T47D (cell line): ENCODE measurements around the gene TUBB1.
"Not testable (repeated sequence)": the region's sequence is repeated elsewhere in the genome, so short reads cannot be mapped to it uniquely, and the experiment has no call there.

Experiments used
- DNase-seq, 2 experiments: peaks; one replicate each; pipeline versions ENCODE4 v3.0.0 to v3.0.0-alpha.2; 2011 to 2012; ENCODE audit warnings: low read depth in 1 of 2, low spot score in 1 of 2
- JUND ChIP-seq: IDR thresholded peaks from 2 replicates; pipeline ENCODE4 v1.6.1; 2012; ENCODE audit warnings: low read depth
- in situ Hi-C: cut with HindIII; loops from 2 replicates; pipeline ENCODE4 v1.10.0; 2016; ENCODE audit warnings: low sequenced_read_pairs, low pct_unique_long_range_greater_than_20kb

TUBB1 gene

GRCh38 chr20:59010995-59011873 lies 8.0 kb upstream of the TUBB1 start:
- in situ Hi-C loops, result no loop called here
- TF ChIP-seq JUND, result no peak
- peak in 1 of 2 experiments; percentile 95 for DNase-seq

DNA sequence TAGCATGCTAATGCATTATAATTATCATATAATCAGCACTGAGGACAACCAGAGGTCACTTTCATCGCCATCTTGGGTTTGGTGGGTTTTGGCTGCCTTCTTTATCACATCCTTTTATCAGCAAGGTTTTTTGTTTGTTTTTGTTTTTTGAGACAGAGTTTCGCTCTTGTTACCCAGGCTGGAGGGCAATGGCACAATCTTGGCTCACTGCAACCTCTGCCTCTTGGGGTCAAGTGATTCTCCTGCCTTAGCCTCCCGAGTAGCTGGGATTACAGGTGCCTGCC lies 7.4 kb upstream of the TUBB1 start:
- DNase-seq, in situ Hi-C loops: not testable (repeated sequence)

- in situ Hi-C loops, result no loop called here
- no peak for DNase-seq
- no peak for TF ChIP-seq JUND
Observed at GRCh38 chr20:59013031-59013951, 5.9 kb upstream of the TUBB1 start.

GRCh38 chr20:59013959-59014608 lies 5.1 kb upstream of the TUBB1 start:
- DNase-seq, result no peak
- TF ChIP-seq JUND, result no peak
- in situ Hi-C loops, result no loop called here

DNA sequence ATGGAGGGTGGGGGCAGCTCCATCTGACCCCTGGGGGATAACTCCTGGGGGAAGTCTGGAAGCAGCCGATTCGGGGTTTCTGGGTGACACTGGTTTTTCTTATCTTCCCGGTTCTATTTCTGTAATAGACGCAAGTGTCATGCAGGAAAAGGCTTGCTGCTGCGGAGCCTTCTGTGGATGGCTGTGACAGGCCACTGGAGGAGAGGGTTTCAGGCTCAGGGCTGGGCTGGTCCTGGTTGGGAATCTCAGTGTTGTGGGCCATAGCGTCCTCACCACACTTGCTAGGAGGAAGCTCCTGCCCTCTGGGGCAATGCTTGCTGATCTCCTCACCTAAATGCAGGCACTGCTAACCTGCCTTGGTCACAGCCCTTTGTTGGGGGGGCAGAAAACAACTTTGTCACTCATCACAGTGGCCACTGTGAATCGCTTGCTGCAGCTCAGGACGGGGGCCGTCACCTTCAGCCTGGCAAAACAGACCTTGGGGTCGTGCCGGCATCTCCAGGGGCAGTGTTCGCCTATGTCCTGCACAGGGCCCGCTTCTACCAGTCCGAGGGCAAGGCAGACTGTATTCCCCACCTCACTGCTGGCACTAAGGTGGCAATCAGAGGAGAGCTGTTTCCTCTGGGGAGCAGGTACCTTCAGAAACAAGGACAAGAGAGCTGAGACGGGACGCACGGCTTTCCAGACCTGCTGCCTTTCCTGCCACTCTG lies 4.4 kb upstream of the TUBB1 start:
- TF ChIP-seq JUND, result no peak
- in situ Hi-C loops, result no loop called here
- no peak for DNase-seq

GRCh38 chr20:59015411-59015810 lies 3.8 kb upstream of the TUBB1 start:
- no peak for DNase-seq
- no peak for TF ChIP-seq JUND
- in situ Hi-C loops, result no loop called here

- no peak for TF ChIP-seq JUND
- in situ Hi-C loops, result no loop called here
- DNase-seq, result no peak
Observed at GRCh38 chr20:59015812-59016711, 3.2 kb upstream of the TUBB1 start.

DNA sequence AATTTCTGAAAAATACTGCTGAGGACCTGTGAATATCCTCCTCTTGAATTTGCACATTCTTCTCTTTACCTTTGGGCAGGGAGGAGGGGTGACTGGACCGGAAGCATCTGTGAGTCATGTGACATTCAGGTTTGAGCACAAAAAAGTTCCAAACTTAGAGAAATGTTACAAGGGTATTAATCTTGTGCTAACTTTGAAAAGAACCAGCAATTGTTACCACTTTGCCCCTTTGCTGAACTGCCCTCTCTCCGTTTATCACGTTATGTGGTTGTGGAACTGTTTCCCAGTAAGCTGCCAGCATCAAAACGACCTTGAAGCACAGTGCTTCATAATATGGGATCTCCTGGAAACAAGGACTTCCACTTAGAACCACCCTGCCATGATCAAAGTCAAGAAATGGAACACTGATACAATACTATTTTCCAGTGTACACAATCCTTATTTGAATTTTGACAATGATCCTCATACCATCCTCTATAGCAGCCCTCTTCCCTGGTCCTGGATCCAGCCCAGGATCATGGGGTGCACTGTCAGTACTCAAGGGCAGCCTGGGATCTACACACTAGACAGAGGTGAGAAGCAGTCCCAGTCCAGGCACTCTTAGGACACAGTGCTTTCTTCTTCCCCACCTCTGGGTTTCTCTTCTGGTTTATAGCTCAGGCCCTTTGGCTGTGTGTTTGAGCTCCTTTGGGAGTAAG lies 2.3 kb upstream of the TUBB1 start:
- TF ChIP-seq JUND, result no peak
- in situ Hi-C loops, result no loop called here
- DNase-seq, result no peak

DNA sequence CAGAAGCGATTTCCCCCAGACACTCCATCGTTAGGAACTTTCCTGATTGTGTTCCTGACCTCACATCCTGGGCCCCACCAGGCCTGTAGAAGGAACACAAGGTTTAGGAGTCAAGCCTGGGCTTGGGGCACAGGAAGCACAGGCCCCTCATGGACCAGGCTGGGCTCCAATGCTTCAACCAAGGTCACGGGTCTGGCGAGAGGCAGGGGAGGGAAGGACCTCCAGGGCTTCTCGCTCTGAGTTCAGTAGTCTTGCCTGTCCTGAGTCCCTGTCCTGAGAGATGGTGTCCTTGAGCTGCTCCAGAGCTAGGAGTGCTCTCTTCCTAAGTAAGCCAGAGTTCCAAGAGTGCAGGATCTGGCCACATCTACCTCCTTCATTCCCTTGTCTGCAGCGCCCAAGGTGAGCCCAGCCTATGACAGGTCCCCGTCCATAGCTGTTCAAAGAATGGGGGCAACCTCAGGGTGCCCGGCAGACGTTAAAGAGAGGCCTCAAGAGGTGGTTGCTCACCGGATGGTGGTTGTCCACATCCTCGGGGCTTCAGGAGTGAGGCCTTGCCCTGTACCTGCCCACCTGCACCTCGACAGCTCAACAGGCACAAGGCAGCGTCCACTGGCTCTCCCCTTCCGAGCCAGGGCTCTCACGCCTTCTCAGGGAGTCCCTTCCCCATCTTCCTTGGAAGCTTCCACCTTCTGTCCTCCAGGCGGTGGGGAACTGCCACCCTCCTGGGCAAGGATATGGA lies 1.6 kb upstream of the TUBB1 start:
- no peak for DNase-seq
- no peak for TF ChIP-seq JUND
- in situ Hi-C loops, result no loop called here

DNA sequence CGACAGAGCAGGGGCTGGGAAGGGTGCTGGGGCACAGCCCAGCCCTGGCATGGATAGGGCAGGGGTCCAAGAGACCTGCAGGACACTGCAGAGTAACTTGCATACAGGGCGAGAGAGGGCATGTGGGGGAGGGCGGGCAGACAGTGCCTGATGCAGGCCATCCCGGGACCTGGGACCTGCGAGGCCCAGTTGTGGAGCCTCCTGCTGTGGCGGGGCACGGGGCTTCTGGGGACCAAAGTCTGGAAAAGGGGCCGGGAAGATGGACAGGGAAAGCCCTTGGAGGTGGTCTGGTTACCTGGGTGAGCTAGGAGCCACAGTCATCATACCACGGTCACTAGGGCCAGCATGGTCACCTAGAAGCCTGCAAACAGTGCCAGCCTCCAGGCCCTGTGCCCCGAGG lies 412 bp upstream of the TUBB1 start:
- TF ChIP-seq JUND, result no peak
- DNase-seq, result no peak
- in situ Hi-C loops, result no loop called here
